Smooth muscle cell (in vitro differentiated cells): ENCODE results near the gene TTN. TPM values are rescaled to one million over a fixed set of nuclear protein-coding genes. Genes with fewer than 3 reads are reported as not detected.

Experiments used
- DNase-seq: peaks from one replicate; lab custom pipeline; 2025; ENCODE audit not compliant: unreplicated experiment; lab: John Stamatoyannopoulos, UW
- H2AFZ ChIP-seq: fragments of 200-600 bp; sonication (generic); 2 replicates; pipeline ENCODE4 v1.6.0; 2016; ENCODE audit warnings: antibody characterized with exemption, low read depth, mild to moderate bottlenecking
- H3F3A ChIP-seq: fragments of 200-600 bp; sonication (generic); 2 replicates; pipeline ENCODE4 v1.6.0; 2017; ENCODE audit warnings: antibody characterized with exemption, low read depth
- H3K27ac ChIP-seq: fragments of 200-600 bp; sonication (generic); 2 replicates; pipeline ENCODE4 v1.5.1; 2016; ENCODE audit warnings: low read depth, mild to moderate bottlenecking
- H3K27me3 ChIP-seq: fragments of 200-600 bp; sonication (generic); 2 replicates; pipeline ENCODE4 v1.6.1; 2016; ENCODE audit warnings: low read depth, mild to moderate bottlenecking
- H3K36me3 ChIP-seq: fragments of 200-600 bp; sonication (generic); 2 replicates; pipeline ENCODE4 v1.5.1; 2016; ENCODE audit warnings: low read depth
- H3K4me1 ChIP-seq: fragments of 200-600 bp; sonication (generic); 2 replicates; pipeline ENCODE4 v1.5.1; 2016; ENCODE audit warnings: low read depth
- H3K4me2 ChIP-seq: fragments of 200-600 bp; sonication (generic); 2 replicates; pipeline ENCODE4 v1.6.0; 2016; ENCODE audit warnings: mild to moderate bottlenecking
- H3K4me3 ChIP-seq: fragments of 200-600 bp; sonication (generic); 2 replicates; pipeline ENCODE4 v1.5.1; 2016; ENCODE audit warnings: mild to moderate bottlenecking
- H3K79me2 ChIP-seq: fragments of 200-600 bp; sonication (generic); 2 replicates; pipeline ENCODE4 v1.6.0; 2016; ENCODE audit warnings: low read depth, mild to moderate bottlenecking
- H3K9ac ChIP-seq: fragments of 200-600 bp; sonication (generic); 2 replicates; pipeline ENCODE4 v1.6.0; 2016; ENCODE audit warnings: low read depth
- H3K9me3 ChIP-seq: fragments of 200-600 bp; sonication (generic); replicated peaks from 2 replicates; pipeline ENCODE4 v1.5.1; 2016; ENCODE audit warnings: low read depth
- H4K20me1 ChIP-seq: fragments of 200-600 bp; sonication (generic); 2 replicates; pipeline ENCODE4 v1.6.0; 2016; ENCODE audit warnings: low read depth
- CTCF ChIP-seq: fragments of 200-600 bp; sonication (generic); IDR thresholded peaks from 2 replicates; pipeline ENCODE4 v1.5.1; 2017; ENCODE audit warnings: borderline replicate concordance, mild to moderate bottlenecking, antibody characterized with exemption; ENCODE audit not compliant: insufficient read depth, poor library complexity, severe bottlenecking
- WGBS: methylation state at CpG from one replicate; pipeline ENCODE4 v1.1.7; 2016; ENCODE audit warnings: low lambda C conversion rate; 5-methylcytosine and 5-hydroxymethylcytosine counted together
- polyA plus RNA-seq: library from polyadenylated mRNA; unstranded; fragments of >200 nt; fragmentation: Nextera tagmentation; extraction: Ambion mirVana; gene quantifications from 2 replicates; pipeline ENCODE4 v1.2.1, GENCODE V29; 2016
- total RNA-seq: library from RNA; depleted of rRNA; stranded (reverse); fragments of >200 nt; gene quantifications from 2 replicates; pipeline ENCODE4 v1.2.3, GENCODE V29; 2014

Gene TTN
- total and polyA plus RNA-seq, 2 experiments from 2014 or later: 0.25 TPM; not detected in 1

DNA sequence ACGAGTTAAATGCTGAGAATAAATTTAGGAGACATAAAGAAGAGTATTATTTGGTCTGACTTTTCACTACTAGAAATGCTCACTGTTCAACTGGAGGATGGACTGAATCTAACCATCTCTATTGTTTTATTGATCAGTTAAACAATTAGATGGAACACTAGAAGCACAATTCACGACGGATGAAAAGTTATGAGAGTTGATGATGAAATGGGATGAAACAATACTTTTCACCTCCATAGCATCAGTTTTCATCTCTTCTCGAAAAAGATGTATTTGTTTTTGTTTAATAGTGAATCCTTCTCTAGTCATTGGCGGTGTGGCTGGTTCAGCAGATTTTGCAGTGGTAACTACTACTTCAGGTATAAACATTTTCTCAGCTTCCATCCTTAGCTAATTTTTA is 19.3 kb downstream of the TTN start:
- H3K27me3 ChIP-seq: no peaks in the 10 kb centered on the region
- no peak overlapping the region for H3K4me2 ChIP-seq
- H3K9me3 ChIP-seq: no peaks in the 10 kb centered on the region
- no peaks in the 10 kb centered on the region for H3K36me3 ChIP-seq
- no peaks in the 10 kb centered on the region for H3K4me1 ChIP-seq
- H3K27ac ChIP-seq: no peak overlapping the region
- no peak overlapping the region for H2AFZ ChIP-seq
- H3F3A ChIP-seq: no peaks in the 10 kb centered on the region
- DNase-seq: no peak
- no peak overlapping the region for H3K9ac ChIP-seq
- no peaks in the 10 kb centered on the region for H4K20me1 ChIP-seq
- no peak for TF ChIP-seq CTCF
- no peak overlapping the region for H3K4me3 ChIP-seq
- 93% methylated on average over 5 of the region's 5 CpGs for WGBS
- H3K79me2 ChIP-seq: no peaks in the 10 kb centered on the region

DNA sequence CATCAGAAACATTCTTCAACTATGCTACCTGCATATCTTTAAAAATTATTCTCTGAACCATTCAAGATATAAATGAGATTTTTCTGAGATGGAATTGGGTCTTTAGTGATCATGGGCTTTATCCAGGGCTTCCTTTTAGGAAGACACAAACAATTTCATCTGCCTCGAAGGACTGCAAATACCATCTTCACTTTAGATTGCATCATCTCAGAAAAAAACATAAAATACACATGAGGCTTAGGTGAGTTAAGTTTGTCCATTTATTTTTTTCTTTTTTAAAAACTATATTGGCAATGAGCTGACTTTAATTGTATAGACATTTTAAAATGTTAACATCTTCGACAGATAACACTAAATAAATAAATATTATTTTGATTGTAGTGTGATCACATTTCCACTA is 20.1 kb downstream of the TTN start:
- H3K9me3 ChIP-seq: no peaks in the 10 kb centered on the region
- no peak for DNase-seq
- no peaks in the 10 kb centered on the region for H3K36me3 ChIP-seq
- 83% methylated on average over 2 of the region's 2 CpGs for WGBS
- no peak overlapping the region for H3K4me2 ChIP-seq
- no peaks in the 10 kb centered on the region for H3F3A ChIP-seq
- no peaks in the 10 kb centered on the region for H3K27me3 ChIP-seq
- no peak for TF ChIP-seq CTCF
- H4K20me1 ChIP-seq: no peaks in the 10 kb centered on the region
- H3K4me3 ChIP-seq: no peak overlapping the region
- H2AFZ ChIP-seq: no peak overlapping the region
- no peak overlapping the region for H3K27ac ChIP-seq
- H3K9ac ChIP-seq: no peak overlapping the region
- no peaks in the 10 kb centered on the region for H3K4me1 ChIP-seq
- H3K79me2 ChIP-seq: no peaks in the 10 kb centered on the region

DNA sequence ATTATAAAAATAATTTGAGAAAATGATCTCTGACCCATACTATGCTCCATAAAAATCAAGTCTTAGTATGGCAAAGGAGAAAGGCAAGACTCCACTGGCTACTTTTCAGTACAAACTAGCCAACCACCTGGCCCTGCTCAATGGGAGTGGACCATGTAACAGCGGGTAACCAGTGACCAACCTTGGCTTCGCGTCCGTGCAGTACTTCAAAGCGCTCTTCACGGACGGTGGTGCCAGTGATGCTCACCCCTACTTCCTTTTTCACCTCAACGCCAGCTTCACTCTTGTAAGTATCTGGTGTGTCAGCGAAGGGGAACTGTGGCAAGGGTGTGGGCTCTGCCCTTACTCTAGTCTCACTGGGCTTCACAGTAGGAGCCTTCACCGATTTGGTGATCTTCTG is 23.3 kb downstream of the TTN start:
- H3K4me1 ChIP-seq: no peaks in the 10 kb centered on the region
- H3K4me3 ChIP-seq: no peak overlapping the region
- no peak for TF ChIP-seq CTCF
- DNase-seq: no peak
- H3K4me2 ChIP-seq: no peak overlapping the region
- H3F3A ChIP-seq: no peaks in the 10 kb centered on the region
- H3K27ac ChIP-seq: no peak overlapping the region
- H2AFZ ChIP-seq: no peak overlapping the region
- WGBS: 96% methylated on average over 10 of the region's 10 CpGs
- no peaks in the 10 kb centered on the region for H3K27me3 ChIP-seq
- H3K79me2 ChIP-seq: no peaks in the 10 kb centered on the region
- H3K9ac ChIP-seq: no peak overlapping the region
- H4K20me1 ChIP-seq: no peaks in the 10 kb centered on the region
- H3K36me3 ChIP-seq: no peaks in the 10 kb centered on the region
- H3K9me3 ChIP-seq: no peaks in the 10 kb centered on the region

DNA sequence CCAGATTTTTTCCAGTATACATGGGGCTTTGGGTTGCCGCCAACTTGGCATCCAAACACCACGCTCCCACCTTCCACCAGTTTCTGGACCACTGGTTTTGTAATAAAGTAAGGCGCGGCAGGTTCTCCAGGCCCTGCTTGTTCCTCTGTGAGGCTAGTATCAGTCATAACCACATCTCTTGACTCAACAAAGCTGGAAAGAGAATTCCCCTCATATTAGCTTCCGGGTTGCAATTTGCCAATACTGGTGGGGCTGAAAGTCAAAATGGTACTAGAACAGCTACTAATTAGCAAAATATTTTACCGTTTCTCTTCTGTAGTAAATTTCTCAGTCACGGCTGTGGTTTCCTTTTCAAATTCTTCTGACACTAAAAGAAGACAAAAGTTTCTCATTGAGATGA is 25.0 kb downstream of the TTN start:
- Histone ChIP-seq H3K4me2 (no peak overlapping the region), H3K4me1 (no peaks in the 10 kb centered on the region), H3K9ac (no peak overlapping the region), H3K4me3 (no peak overlapping the region), H3K79me2 (no peaks in the 10 kb centered on the region), H2AFZ (no peak overlapping the region), H3K27me3 (no peaks in the 10 kb centered on the region), H3F3A (no peaks in the 10 kb centered on the region), H3K27ac (no peak overlapping the region), H3K9me3 (no peaks in the 10 kb centered on the region), H3K36me3 (no peaks in the 10 kb centered on the region), H4K20me1 (no peaks in the 10 kb centered on the region)
- DNase-seq: no peak
- TF ChIP-seq CTCF: no peak
- WGBS: 93% methylated on average over 7 of the region's 7 CpGs
